MG63 (cell line): ENCODE data around the gene SPINK8. TPM values are rescaled to one million over a fixed set of nuclear protein-coding genes. Genes with fewer than 3 reads are reported as not detected.

ENCODE experiments used
- DNase-seq: peaks from one replicate; pipeline ENCODE4 v3.0.0-alpha.2; 2020
- H3K27me3 ChIP-seq: fragments of 250-450 bp; sonication (Bioruptor Pico); 2 replicates; pipeline ENCODE4 v1.5.1; 2020; ENCODE audit warnings: mild to moderate bottlenecking, moderate library complexity
- H3K36me3 ChIP-seq: fragments of 250-450 bp; sonication (Bioruptor Pico); 2 replicates; pipeline ENCODE4 v1.5.1; 2020; ENCODE audit warnings: mild to moderate bottlenecking, moderate library complexity
- H3K4me3 ChIP-seq: fragments of 250-450 bp; sonication (Bioruptor Pico); 2 replicates; pipeline ENCODE4 v1.5.1; 2020; ENCODE audit warnings: mild to moderate bottlenecking, moderate library complexity
- H3K9me3 ChIP-seq: fragments of 250-450 bp; sonication (Bioruptor Pico); 2 replicates; pipeline ENCODE4 v1.5.1; 2020; ENCODE audit warnings: mild to moderate bottlenecking, moderate library complexity
- total RNA-seq: library from RNA; depleted of rRNA; stranded (reverse); fragments of >200 nt; shearing (Covaris generic); gene quantifications from 2 replicates; pipeline ENCODE4 v1.2.3, GENCODE V29; 2014; ENCODE audit warnings: low replicate concordance

Gene SPINK8
- total RNA-seq, 1 experiment from 2014 or later, result not detected

- H3K4me3 ChIP-seq, result no peak overlapping the region
- no peaks in the 10 kb centered on the region for H3K9me3 ChIP-seq
- H3K27me3 ChIP-seq, result no peaks in the 10 kb centered on the region
- no peak for DNase-seq
- peaks cover 2% of the 10 kb centered on the region; the same call in 1 of the 2 replicates for H3K36me3 ChIP-seq
Observed at GRCh38 chr3:48297111-48297810, 36.2 kb downstream of the SPINK8 start.

- Histone ChIP-seq H3K9me3 (no peaks in the 10 kb centered on the region), H3K36me3 (peaks cover 2% of the 10 kb centered on the region; the same call in 1 of the 2 replicates), H3K4me3 (no peak overlapping the region)
Observed at GRCh38 chr3:48296699-48297098, 36.8 kb downstream of the SPINK8 start.

GRCh38 chr3:48294611-48295263, 38.7 kb downstream of the SPINK8 start:
- Histone ChIP-seq H3K27me3 (no peaks in the 10 kb centered on the region), H3K36me3 (peaks cover 2% of the 10 kb centered on the region; the same call in 1 of the 2 replicates), H3K4me3 (no peak overlapping the region), H3K9me3 (no peaks in the 10 kb centered on the region)
- no peak for DNase-seq

More at GRCh38 chr3:48296699-48297098, 36.8 kb downstream of the SPINK8 start:
- DNase-seq, result no peak
- no peaks in the 10 kb centered on the region for H3K27me3 ChIP-seq

- DNase-seq, result no peak
- H3K4me3 ChIP-seq, result no peak overlapping the region
- H3K9me3 ChIP-seq, result no peaks in the 10 kb centered on the region
- H3K27me3 ChIP-seq, result no peaks in the 10 kb centered on the region
- H3K36me3 ChIP-seq, result no peaks in the 10 kb centered on the region; the same call in 1 of the 2 replicates
Observed at GRCh38 chr3:48289659-48290058, 43.8 kb downstream of the SPINK8 start.

GRCh38 chr3:48287034-48287433, 46.4 kb downstream of the SPINK8 start:
- Histone ChIP-seq H3K36me3 (no peaks in the 10 kb centered on the region), H3K9me3 (no peaks in the 10 kb centered on the region), H3K4me3 (no peak overlapping the region), H3K27me3 (no peaks in the 10 kb centered on the region)
- no peak for DNase-seq

GRCh38 chr3:48286308-48286707, 47.2 kb downstream of the SPINK8 start:
- Histone ChIP-seq H3K27me3 (no peaks in the 10 kb centered on the region), H3K36me3 (no peaks in the 10 kb centered on the region), H3K4me3 (no peak overlapping the region), H3K9me3 (no peaks in the 10 kb centered on the region)
- no peak for DNase-seq

- H3K9me3 ChIP-seq, result no peaks in the 10 kb centered on the region
- no peak for DNase-seq
- H3K4me3 ChIP-seq, result no peak overlapping the region
- no peaks in the 10 kb centered on the region for H3K36me3 ChIP-seq
- H3K27me3 ChIP-seq, result no peaks in the 10 kb centered on the region
Observed at GRCh38 chr3:48285675-48286074, 47.8 kb downstream of the SPINK8 start.

GRCh38 chr3:48285132-48285531, 48.3 kb downstream of the SPINK8 start:
- H3K4me3 ChIP-seq, result no peak overlapping the region
- no peaks in the 10 kb centered on the region for H3K9me3 ChIP-seq
- H3K27me3 ChIP-seq, result no peaks in the 10 kb centered on the region
- DNase-seq, result no peak
- H3K36me3 ChIP-seq, result no peaks in the 10 kb centered on the region

- H3K9me3 ChIP-seq, result no peaks in the 10 kb centered on the region
- no peak overlapping the region for H3K4me3 ChIP-seq
- no peaks in the 10 kb centered on the region for H3K36me3 ChIP-seq
- no peaks in the 10 kb centered on the region for H3K27me3 ChIP-seq
- no peak for DNase-seq
Observed at GRCh38 chr3:48280881-48281280, 52.6 kb downstream of the SPINK8 start.

- Histone ChIP-seq H3K36me3 (no peaks in the 10 kb centered on the region), H3K4me3 (no peak overlapping the region), H3K27me3 (no peaks in the 10 kb centered on the region), H3K9me3 (no peaks in the 10 kb centered on the region)
- no peak for DNase-seq
Observed at GRCh38 chr3:48278884-48279559, 54.4 kb downstream of the SPINK8 start.

GRCh38 chr3:48276911-48277641, 56.4 kb downstream of the SPINK8 start:
- peak; percentile 13 for DNase-seq
- no peak overlapping the region for H3K4me3 ChIP-seq
- H3K27me3 ChIP-seq, result no peaks in the 10 kb centered on the region
- no peaks in the 10 kb centered on the region for H3K36me3 ChIP-seq
- H3K9me3 ChIP-seq, result no peaks in the 10 kb centered on the region

GRCh38 chr3:48275287-48276027, 58.0 kb downstream of the SPINK8 start:
- Histone ChIP-seq H3K9me3 (no peaks in the 10 kb centered on the region), H3K27me3 (no peaks in the 10 kb centered on the region), H3K4me3 (no peak overlapping the region), H3K36me3 (no peaks in the 10 kb centered on the region)
- no peak for DNase-seq

- Histone ChIP-seq H3K36me3 (no peaks in the 10 kb centered on the region), H3K4me3 (no peak overlapping the region), H3K27me3 (no peaks in the 10 kb centered on the region), H3K9me3 (no peaks in the 10 kb centered on the region)
- DNase-seq, result no peak
Observed at GRCh38 chr3:48274452-48274851, 59.0 kb downstream of the SPINK8 start.

- Histone ChIP-seq H3K9me3 (no peaks in the 10 kb centered on the region), H3K27me3 (no peaks in the 10 kb centered on the region), H3K36me3 (no peaks in the 10 kb centered on the region), H3K4me3 (no peak overlapping the region)
- DNase-seq, result peak; percentile 11
Observed at GRCh38 chr3:48273594-48274211, 59.8 kb downstream of the SPINK8 start.

GRCh38 chr3:48271763-48272498, 61.5 kb downstream of the SPINK8 start:
- H3K27me3 ChIP-seq, result no peaks in the 10 kb centered on the region
- H3K9me3 ChIP-seq, result no peaks in the 10 kb centered on the region
- H3K4me3 ChIP-seq, result no peak overlapping the region
- no peak for DNase-seq
- no peaks in the 10 kb centered on the region for H3K36me3 ChIP-seq
